H1 (cell line): ENCODE results near the gene ZNF532.

Source experiments
- CEBPB ChIP-seq: IDR thresholded peaks from 2 replicates; pipeline ENCODE4 v1.6.1; 2012; ENCODE audit warnings: low read depth, low read length
- EP300 ChIP-seq, 2 experiments: IDR thresholded peaks; 1 replicate in 1 of 2; 2 replicates in 1 of 2; pipeline ENCODE4 v1.6.1; 2011 to 2012; ENCODE audit warnings: low read depth in 2 of 2, low read length in 2 of 2, mild to moderate bottlenecking in 2 of 2, borderline replicate concordance in 1 of 2, inconsistent platforms in 1 of 2, moderate library complexity in 1 of 2
- EZH2 ChIP-seq: fragments of 200-600 bp; sonication (generic); IDR thresholded peaks from 2 replicates; pipeline ENCODE4 v1.7.1; 2012; ENCODE audit warnings: low read depth, mild to moderate bottlenecking, moderate library complexity, low read length, inconsistent platforms; ENCODE audit not compliant: severe bottlenecking
- POLR2A ChIP-seq, 2 experiments: IDR thresholded peaks; 1 replicate in 1 of 2; 2 replicates in 1 of 2; pipeline ENCODE4 v1.6.1; 2011; ENCODE audit warnings: low read depth in 2 of 2, low read length in 2 of 2, mild to moderate bottlenecking in 2 of 2; ENCODE audit errors: control extremely low read depth in 1 of 2
- POLR2AphosphoS5 ChIP-seq: IDR thresholded peaks from 2 replicates; pipeline ENCODE4 v1.6.1; 2011; ENCODE audit warnings: low read depth, low read length
- RAD21 ChIP-seq, 2 experiments: IDR thresholded peaks in 1 of 2; conservative IDR thresholded peaks in 1 of 2; 2 replicates each; pipeline ENCODE4 v1.6.1; 2011; ENCODE audit warnings: low read depth in 2 of 2, low read length in 2 of 2, improper control_type of control experiment in 1 of 2, inconsistent platforms in 1 of 2, mild to moderate bottlenecking in 1 of 2, moderate library complexity in 1 of 2
- SAP30 ChIP-seq: fragments of 300-600 bp; sonication (generic); IDR thresholded peaks from 2 replicates; pipeline ENCODE4 v1.7.1; 2012; ENCODE audit warnings: low read length, moderate library complexity, mild to moderate bottlenecking, inconsistent platforms; ENCODE audit not compliant: insufficient read depth, insufficient replicate concordance
- SP2 ChIP-seq: IDR thresholded peaks from 2 replicates; pipeline ENCODE4 v1.6.1; 2012; ENCODE audit warnings: mild to moderate bottlenecking, low read length, inconsistent platforms
- TBP ChIP-seq: IDR thresholded peaks from 2 replicates; pipeline ENCODE4 v1.6.1; 2011; ENCODE audit warnings: low read depth, low read length, improper control_type of control experiment
- TEAD4 ChIP-seq: IDR thresholded peaks from 2 replicates; pipeline ENCODE4 v1.6.1; 2012; ENCODE audit warnings: low read depth, low read length, inconsistent platforms, mixed read lengths
- USF2 ChIP-seq: IDR thresholded peaks from 2 replicates; pipeline ENCODE4 v1.6.1; 2011; ENCODE audit warnings: low read length, improper control_type of control experiment
- TF ChIP-seq, protein P1 (sequence below), 3 experiments: IDR thresholded peaks; 1 replicate in 2 of 3; 2 replicates in 1 of 3; pipeline versions ENCODE4 v1.5.1 to v1.6.1; 2011; ENCODE audit warnings: low read length in 3 of 3, mild to moderate bottlenecking in 3 of 3, inconsistent platforms in 2 of 3, low read depth in 1 of 3, moderate library complexity in 1 of 3; ENCODE audit not compliant: insufficient read depth in 1 of 3; ENCODE audit errors: control extremely low read depth in 1 of 3

DNA sequence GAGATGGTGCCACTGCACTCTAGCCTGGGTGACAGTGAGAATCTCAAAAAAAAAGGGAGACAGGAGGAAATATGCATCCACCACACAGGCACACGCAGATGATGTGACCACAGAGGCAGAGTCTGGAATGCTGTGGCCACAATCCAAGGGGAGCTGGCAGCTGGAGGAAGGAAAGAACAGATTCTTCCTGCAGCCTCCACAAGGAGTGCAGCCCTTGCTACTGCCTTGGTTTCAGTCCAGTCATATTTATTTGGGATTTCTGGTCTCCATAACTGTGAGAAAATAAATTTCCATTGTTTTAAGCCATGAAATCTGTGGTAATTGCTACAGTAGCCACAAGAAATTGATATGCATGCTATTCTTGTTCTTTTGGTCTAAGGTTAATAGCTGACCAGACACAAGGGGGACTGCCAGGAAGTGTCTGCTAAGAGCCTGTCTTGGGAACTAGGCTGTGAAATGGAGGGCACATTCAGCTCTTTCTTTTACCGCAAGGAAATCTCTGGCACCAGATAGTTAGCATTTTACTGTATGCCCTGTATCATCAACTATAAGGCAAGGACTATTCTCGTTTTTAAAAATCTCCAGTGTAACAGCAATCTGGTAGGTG lies 141.9 kb downstream of the ZNF532 start:
- TF ChIP-seq, protein P1, sequence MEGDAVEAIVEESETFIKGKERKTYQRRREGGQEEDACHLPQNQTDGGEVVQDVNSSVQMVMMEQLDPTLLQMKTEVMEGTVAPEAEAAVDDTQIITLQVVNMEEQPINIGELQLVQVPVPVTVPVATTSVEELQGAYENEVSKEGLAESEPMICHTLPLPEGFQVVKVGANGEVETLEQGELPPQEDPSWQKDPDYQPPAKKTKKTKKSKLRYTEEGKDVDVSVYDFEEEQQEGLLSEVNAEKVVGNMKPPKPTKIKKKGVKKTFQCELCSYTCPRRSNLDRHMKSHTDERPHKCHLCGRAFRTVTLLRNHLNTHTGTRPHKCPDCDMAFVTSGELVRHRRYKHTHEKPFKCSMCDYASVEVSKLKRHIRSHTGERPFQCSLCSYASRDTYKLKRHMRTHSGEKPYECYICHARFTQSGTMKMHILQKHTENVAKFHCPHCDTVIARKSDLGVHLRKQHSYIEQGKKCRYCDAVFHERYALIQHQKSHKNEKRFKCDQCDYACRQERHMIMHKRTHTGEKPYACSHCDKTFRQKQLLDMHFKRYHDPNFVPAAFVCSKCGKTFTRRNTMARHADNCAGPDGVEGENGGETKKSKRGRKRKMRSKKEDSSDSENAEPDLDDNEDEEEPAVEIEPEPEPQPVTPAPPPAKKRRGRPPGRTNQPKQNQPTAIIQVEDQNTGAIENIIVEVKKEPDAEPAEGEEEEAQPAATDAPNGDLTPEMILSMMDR (IDR thresholded peaks at IDR 0.05; ENCODE audit: control extremely low read depth in 1 of 3, insufficient read depth in 1 of 3, low read depth in 1 of 3, low read length in 3 of 3): no peak
- no peak for TF ChIP-seq EZH2
- TF ChIP-seq CEBPB: no peak
- no peak for TF ChIP-seq TEAD4
- TF ChIP-seq SAP30: no peak
- TF ChIP-seq EP300 (IDR thresholded peaks at IDR 0.05; ENCODE audit: borderline replicate concordance in 1 of 2, low read depth in 2 of 2, low read length in 2 of 2): no peak
- no peak for TF ChIP-seq USF2
- no peak for TF ChIP-seq POLR2A (IDR thresholded peaks at IDR 0.05; ENCODE audit: control extremely low read depth in 1 of 2, low read depth in 2 of 2, low read length in 2 of 2)
- TF ChIP-seq SP2: no peak
- TF ChIP-seq RAD21 (IDR thresholded peaks at IDR 0.05 in 1 of 2, conservative IDR thresholded peaks at IDR 0.05 in 1 of 2; ENCODE audit: low read depth in 2 of 2, low read length in 2 of 2): no peak
- TF ChIP-seq TBP: no peak
- no peak for TF ChIP-seq POLR2AphosphoS5
